ENCODE data around the gene NAB1.

NAB1 gene

GRCh38 chr2:190717306-190717705, 68.4 kb downstream of the NAB1 start:
- no peak for DNase-seq

GRCh38 chr2:190717764-190718651, 69.1 kb downstream of the NAB1 start:
- DNase-seq, result no peak

GRCh38 chr2:190718652-190719526, 70.0 kb downstream of the NAB1 start:
- DNase-seq, result peak; percentile 50

GRCh38 chr2:190720276-190720675, 71.4 kb downstream of the NAB1 start:
- DNase-seq, result no peak

GRCh38 chr2:190720691-190721090, 71.8 kb downstream of the NAB1 start:
- DNase-seq, result no peak

- no peak for DNase-seq
Observed at GRCh38 chr2:190722061-190722759, 73.3 kb downstream of the NAB1 start.

- no peak for DNase-seq
Observed at GRCh38 chr2:190722835-190723234, 74.0 kb downstream of the NAB1 start.

- no peak for DNase-seq
Observed at GRCh38 chr2:190723397-190724090, 74.7 kb downstream of the NAB1 start.

- no peak for DNase-seq
Observed at GRCh38 chr2:190726255-190726654, 77.4 kb downstream of the NAB1 start.

DNA sequence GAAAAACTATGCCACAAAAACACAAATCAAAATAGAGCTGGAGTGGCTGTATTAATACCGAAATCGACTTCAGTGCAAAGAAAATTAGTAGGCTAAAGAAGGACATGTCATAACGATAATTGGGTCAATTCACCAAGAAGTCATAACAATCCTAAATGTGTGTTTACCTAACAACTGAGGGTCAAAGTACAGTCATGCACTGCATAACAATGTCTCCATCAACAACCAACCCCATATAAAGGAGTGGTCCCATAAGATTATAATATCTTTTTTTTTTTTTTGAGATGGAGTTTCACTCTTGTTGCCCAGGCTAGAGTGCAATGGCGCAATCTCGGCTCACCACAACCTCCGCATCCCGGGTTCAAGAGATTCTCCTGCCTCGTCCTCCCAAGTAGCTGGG, 87.5 kb downstream of the NAB1 start:
- no peak for DNase-seq

GRCh38 chr2:190740449-190740848, 91.6 kb downstream of the NAB1 start:
- DNase-seq, result no peak
